GM06990 (cell line): ENCODE measurements around the gene MROH7.

Experiments
- DNase-seq: peaks from one replicate; pipeline ENCODE4 v3.0.0-alpha.2; 2011; ENCODE audit not compliant: insufficient read length; ENCODE audit errors: extremely low read depth
- H3K27me3 ChIP-seq: replicated peaks from 2 replicates; pipeline ENCODE4 v1.6.0; 2011; ENCODE audit warnings: low read length; ENCODE audit not compliant: control insufficient read depth, insufficient read depth
- H3K36me3 ChIP-seq: 2 replicates; pipeline ENCODE4 v1.5.1; 2011; ENCODE audit warnings: low read length; ENCODE audit not compliant: control insufficient read depth, insufficient read depth
- H3K4me3 ChIP-seq: replicated peaks from 2 replicates; pipeline ENCODE4 v1.5.1; 2011; ENCODE audit warnings: low read depth, mild to moderate bottlenecking, control low read depth, low read length
- CTCF ChIP-seq: IDR thresholded peaks from 2 replicates; pipeline ENCODE4 v1.5.1; 2011; ENCODE audit warnings: low read length, control low read depth, mild to moderate bottlenecking, inconsistent platforms; ENCODE audit not compliant: insufficient read depth, poor library complexity, severe bottlenecking

The MROH7 gene

GRCh38 chr1:54754486-54755285 is 113.1 kb downstream of the MROH7 start:
- TF ChIP-seq CTCF = no peak
- DNase-seq = no peak

GRCh38 chr1:54757833-54758232 is 116.2 kb downstream of the MROH7 start:
- no peaks in the 10 kb centered on the region for H3K27me3 ChIP-seq
- TF ChIP-seq CTCF = no peak
- no peak for DNase-seq
- no peak overlapping the region for H3K4me3 ChIP-seq
- peaks cover 3% of the 10 kb centered on the region for H3K36me3 ChIP-seq

More at GRCh38 chr1:54754486-54755285, 113.1 kb downstream of the MROH7 start:
- H3K4me3 ChIP-seq = no peak overlapping the region
- peaks cover 3% of the 10 kb centered on the region for H3K36me3 ChIP-seq
- no peaks in the 10 kb centered on the region for H3K27me3 ChIP-seq

- H3K27me3 ChIP-seq = no peaks in the 10 kb centered on the region
- no peak for DNase-seq
- no peak overlapping the region for H3K4me3 ChIP-seq
- no peak for TF ChIP-seq CTCF
- H3K36me3 ChIP-seq = peaks cover 3% of the 10 kb centered on the region
Measured at GRCh38 chr1:54758678-54759348, 117.2 kb downstream of the MROH7 start.
